ENCODE data around the gene GRIA1.

The GRIA1 gene

GRCh38 chr5:153641183-153641688 is 150.8 kb downstream of the GRIA1 start:
- Histone ChIP-seq H3F3A (ENCODE audit: low read depth) (no peaks in the 10 kb centered on the region), H3K4me1 (ENCODE audit: insufficient read depth, low read length, poor library complexity, severe bottlenecking) (no peaks in the 10 kb centered on the region), H3K4me3 (ENCODE audit: low read length, poor library complexity, severe bottlenecking) (no peak overlapping the region), H3K36me3 (ENCODE audit: insufficient read depth, low read length) (no peaks in the 10 kb centered on the region), H3K79me2 (ENCODE audit: insufficient read depth, low read length) (no peaks in the 10 kb centered on the region), H4K20me1 (ENCODE audit: insufficient read depth, low read length, poor library complexity, severe bottlenecking) (no peaks in the 10 kb centered on the region), H3K27me3 (ENCODE audit: insufficient read depth, low read length, poor library complexity, severe bottlenecking) (no peaks in the 10 kb centered on the region), H2AFZ (ENCODE audit: low read length) (no peak overlapping the region), H3K9me2 (replicated peaks; ENCODE audit: low read depth, low read length) (no peaks in the 10 kb centered on the region), H3K9ac (ENCODE audit: low read depth, low read length, poor library complexity, severe bottlenecking) (no peak overlapping the region), H3K4me2 (ENCODE audit: low read depth, low read length, poor library complexity, severe bottlenecking) (no peak overlapping the region), H3K9me3 (ENCODE audit: insufficient read depth, low read depth, low read length) (no peaks in the 10 kb centered on the region)
- TF ChIP-seq CTCF (conservative IDR thresholded peaks at IDR 0.05; ENCODE audit: low read length) (no peak), EZH2phosphoT487 (IDR thresholded peaks at IDR 0.05; ENCODE audit: borderline replicate concordance) (no peak)

DNA sequence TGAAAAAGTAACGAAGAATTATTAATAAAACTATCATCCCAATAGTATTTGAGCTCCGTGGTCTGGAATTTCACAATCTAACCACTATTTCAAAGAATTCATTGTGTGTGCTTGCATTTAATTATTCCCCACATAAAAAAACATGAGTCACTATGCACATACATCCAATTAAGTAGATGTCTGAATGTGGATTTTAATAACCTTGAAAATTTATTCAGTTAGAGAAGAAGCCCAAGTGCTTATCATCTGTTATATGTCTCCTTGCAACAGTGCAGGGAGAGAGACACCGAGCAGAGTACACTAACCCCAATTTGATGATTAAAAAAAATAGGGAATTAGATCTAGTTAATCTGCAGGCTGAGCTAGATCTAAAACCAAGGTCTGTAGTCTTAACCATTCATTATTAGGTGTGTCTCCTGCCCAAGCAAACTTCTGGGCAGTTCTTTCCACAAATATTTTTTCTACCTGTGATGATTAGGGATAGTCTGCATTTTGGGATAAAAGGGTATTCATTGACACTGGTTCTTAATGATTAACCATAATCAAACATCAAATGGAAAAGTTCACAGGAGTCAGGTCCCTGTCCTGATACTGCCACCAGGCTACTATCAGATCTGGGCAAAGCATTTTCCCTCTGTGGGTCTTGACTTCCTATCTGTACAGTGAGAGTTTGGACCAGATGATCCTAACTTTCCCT is 164.2 kb downstream of the GRIA1 start:
- Histone ChIP-seq H3K9me2 (replicated peaks; ENCODE audit: low read depth, low read length) (no peaks in the 10 kb centered on the region), H3K27me3 (ENCODE audit: insufficient read depth, low read length, poor library complexity, severe bottlenecking) (no peaks in the 10 kb centered on the region), H3K36me3 (ENCODE audit: insufficient read depth, low read length) (no peaks in the 10 kb centered on the region), H3K79me2 (ENCODE audit: insufficient read depth, low read length) (no peaks in the 10 kb centered on the region), H4K20me1 (ENCODE audit: insufficient read depth, low read length, poor library complexity, severe bottlenecking) (no peaks in the 10 kb centered on the region), H3K4me3 (ENCODE audit: low read length, poor library complexity, severe bottlenecking) (no peak overlapping the region), H3K4me2 (ENCODE audit: low read depth, low read length, poor library complexity, severe bottlenecking) (no peak overlapping the region), H3F3A (ENCODE audit: low read depth) (no peaks in the 10 kb centered on the region), H3K9ac (ENCODE audit: low read depth, low read length, poor library complexity, severe bottlenecking) (no peak overlapping the region), H3K9me3 (ENCODE audit: insufficient read depth, low read depth, low read length) (no peaks in the 10 kb centered on the region), H2AFZ (ENCODE audit: low read length) (no peak overlapping the region), H3K4me1 (ENCODE audit: insufficient read depth, low read length, poor library complexity, severe bottlenecking) (no peaks in the 10 kb centered on the region)
- TF ChIP-seq CTCF (conservative IDR thresholded peaks at IDR 0.05; ENCODE audit: low read length) (no peak), EZH2phosphoT487 (IDR thresholded peaks at IDR 0.05; ENCODE audit: borderline replicate concordance) (no peak)

DNA sequence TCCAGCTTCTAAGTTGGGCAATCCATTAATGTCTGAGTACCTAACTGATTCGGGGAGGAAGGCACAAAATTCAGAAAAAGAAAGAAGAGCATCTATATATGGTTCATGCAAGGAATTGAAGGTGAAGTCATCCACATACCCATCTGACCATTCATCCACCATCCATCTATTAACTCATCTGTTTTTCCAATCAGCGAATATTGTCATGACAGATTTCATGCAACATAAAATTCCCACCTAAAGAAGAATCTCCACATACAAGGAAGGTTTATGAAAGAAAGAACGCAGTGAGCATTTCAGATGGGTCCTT is 164.7 kb downstream of the GRIA1 start:
- Histone ChIP-seq H3K79me2 (ENCODE audit: insufficient read depth, low read length) (no peaks in the 10 kb centered on the region), H3K4me3 (ENCODE audit: low read length, poor library complexity, severe bottlenecking) (no peak overlapping the region), H3K9me2 (replicated peaks; ENCODE audit: low read depth, low read length) (no peaks in the 10 kb centered on the region), H3K27me3 (ENCODE audit: insufficient read depth, low read length, poor library complexity, severe bottlenecking) (no peaks in the 10 kb centered on the region), H3K9me3 (ENCODE audit: insufficient read depth, low read depth, low read length) (no peaks in the 10 kb centered on the region), H2AFZ (ENCODE audit: low read length) (no peak overlapping the region), H3K4me1 (ENCODE audit: insufficient read depth, low read length, poor library complexity, severe bottlenecking) (no peaks in the 10 kb centered on the region), H3K9ac (ENCODE audit: low read depth, low read length, poor library complexity, severe bottlenecking) (no peak overlapping the region), H4K20me1 (ENCODE audit: insufficient read depth, low read length, poor library complexity, severe bottlenecking) (no peaks in the 10 kb centered on the region), H3K4me2 (ENCODE audit: low read depth, low read length, poor library complexity, severe bottlenecking) (no peak overlapping the region), H3K36me3 (ENCODE audit: insufficient read depth, low read length) (no peaks in the 10 kb centered on the region), H3F3A (ENCODE audit: low read depth) (no peaks in the 10 kb centered on the region)
- TF ChIP-seq EZH2phosphoT487 (IDR thresholded peaks at IDR 0.05; ENCODE audit: borderline replicate concordance) (no peak), CTCF (conservative IDR thresholded peaks at IDR 0.05; ENCODE audit: low read length) (no peak)

All from Loucy (cell line).